Osteoblast (primary cell): ENCODE results near the gene USP48. TPM values are rescaled to one million over a fixed set of nuclear protein-coding genes. Genes with fewer than 3 reads are reported as not detected.

Experiments used
- DNase-seq: peaks from one replicate; pipeline ENCODE4 v3.0.0; 2011; ENCODE audit warnings: low spot score, mixed read lengths; ENCODE audit not compliant: insufficient read length; ENCODE audit errors: missing footprints
- H2AFZ ChIP-seq: 2 replicates; pipeline ENCODE4 v1.6.0; 2011; ENCODE audit warnings: mild to moderate bottlenecking, low read length
- H3K27ac ChIP-seq: 2 replicates; pipeline ENCODE4 v1.5.1; 2011; ENCODE audit warnings: mild to moderate bottlenecking, low read depth, low read length, moderate library complexity
- H3K27me3 ChIP-seq: 2 replicates; pipeline ENCODE4 v1.6.0; 2012; ENCODE audit warnings: mild to moderate bottlenecking, control low read depth, inconsistent platforms, low read length, moderate library complexity; ENCODE audit not compliant: insufficient read depth
- H3K36me3 ChIP-seq: 2 replicates; pipeline ENCODE4 v1.5.1; 2011; ENCODE audit warnings: mild to moderate bottlenecking, low read length, control low read depth, moderate library complexity; ENCODE audit not compliant: insufficient read depth
- H3K4me1 ChIP-seq: 2 replicates; pipeline ENCODE4 v1.5.1; 2011; ENCODE audit warnings: mild to moderate bottlenecking, low read length, control low read depth, moderate library complexity; ENCODE audit not compliant: insufficient read depth
- H3K4me2 ChIP-seq: 2 replicates; pipeline ENCODE4 v1.6.0; 2011; ENCODE audit warnings: mild to moderate bottlenecking, low read length; ENCODE audit not compliant: insufficient read depth
- H3K4me3 ChIP-seq: fragments of 200-600 bp; sonication (generic); 3 replicates; pipeline ENCODE4 v1.5.1; 2012; ENCODE audit warnings: mild to moderate bottlenecking, low read length, inconsistent platforms; ENCODE audit not compliant: insufficient read depth
- H3K79me2 ChIP-seq: 2 replicates; pipeline ENCODE4 v1.6.0; 2012; ENCODE audit warnings: mild to moderate bottlenecking, low read length, control low read depth, inconsistent platforms; ENCODE audit not compliant: insufficient read depth
- H3K9me3 ChIP-seq: 2 replicates; pipeline ENCODE4 v1.5.1; 2011; ENCODE audit warnings: low read depth, low read length, control low read depth
- H4K20me1 ChIP-seq: 2 replicates; pipeline ENCODE4 v1.6.0; 2012; ENCODE audit warnings: mild to moderate bottlenecking, low read length, control low read depth; ENCODE audit not compliant: insufficient read depth
- total RNA-seq: library from RNA; depleted of rRNA; stranded (reverse); fragments of >200 nt; gene quantifications from 2 replicates; pipeline ENCODE4 v1.2.3, GENCODE V29; 2012
- TF ChIP-seq, protein P1 (sequence below): IDR thresholded peaks from 2 replicates; pipeline ENCODE4 v1.5.1; 2011; ENCODE audit warnings: mild to moderate bottlenecking, low read depth, low read length, moderate library complexity; ENCODE audit errors: extremely low read depth

Gene USP48
- total RNA-seq, 1 donor, result 52.5 TPM

DNA sequence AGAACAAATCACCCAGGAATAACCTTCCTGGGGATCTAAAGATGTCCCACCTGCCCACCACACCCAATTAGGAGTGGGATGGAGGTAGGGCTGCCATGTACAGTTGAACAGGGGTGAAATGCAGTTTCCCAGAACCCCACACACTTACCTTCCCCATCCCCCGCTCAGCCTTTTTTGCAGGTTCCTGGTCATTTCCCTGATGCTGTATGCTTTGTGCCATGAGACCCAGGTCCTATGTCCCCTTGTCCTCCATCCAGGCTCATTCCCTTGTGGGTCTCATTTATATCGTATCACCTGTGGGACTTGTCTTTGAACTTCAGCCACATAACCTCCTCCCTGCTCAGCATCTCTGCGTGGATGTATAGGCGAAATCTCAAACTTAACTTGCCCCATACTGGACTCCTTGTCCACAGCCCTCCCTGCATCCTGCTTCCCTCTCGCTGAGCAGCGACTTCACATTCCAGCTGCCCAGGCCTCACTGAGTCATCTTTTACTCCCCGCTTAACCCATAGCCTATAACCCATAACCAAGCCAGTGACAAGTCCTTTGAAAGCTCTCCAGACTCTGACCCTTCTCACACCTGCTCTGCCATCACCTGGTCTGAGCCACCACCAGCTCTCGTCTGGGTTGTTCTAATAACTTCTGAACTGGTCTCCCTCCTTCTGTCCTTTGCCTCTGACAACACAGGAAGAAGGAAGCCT, 33.8 kb upstream of the USP48 start:
- Histone ChIP-seq H3K36me3 (peaks cover 24% of the 10 kb centered on the region), H3K4me3 (no peak overlapping the region), H3K9me3 (no peaks in the 10 kb centered on the region), H3K79me2 (no peaks in the 10 kb centered on the region), H3K27me3 (no peaks in the 10 kb centered on the region), H4K20me1 (peaks cover 9% of the 10 kb centered on the region), H2AFZ (no peak overlapping the region), H3K4me1 (peaks cover 14% of the 10 kb centered on the region), H3K4me2 (no peak overlapping the region), H3K27ac (no peak overlapping the region)
- TF ChIP-seq, protein P1, sequence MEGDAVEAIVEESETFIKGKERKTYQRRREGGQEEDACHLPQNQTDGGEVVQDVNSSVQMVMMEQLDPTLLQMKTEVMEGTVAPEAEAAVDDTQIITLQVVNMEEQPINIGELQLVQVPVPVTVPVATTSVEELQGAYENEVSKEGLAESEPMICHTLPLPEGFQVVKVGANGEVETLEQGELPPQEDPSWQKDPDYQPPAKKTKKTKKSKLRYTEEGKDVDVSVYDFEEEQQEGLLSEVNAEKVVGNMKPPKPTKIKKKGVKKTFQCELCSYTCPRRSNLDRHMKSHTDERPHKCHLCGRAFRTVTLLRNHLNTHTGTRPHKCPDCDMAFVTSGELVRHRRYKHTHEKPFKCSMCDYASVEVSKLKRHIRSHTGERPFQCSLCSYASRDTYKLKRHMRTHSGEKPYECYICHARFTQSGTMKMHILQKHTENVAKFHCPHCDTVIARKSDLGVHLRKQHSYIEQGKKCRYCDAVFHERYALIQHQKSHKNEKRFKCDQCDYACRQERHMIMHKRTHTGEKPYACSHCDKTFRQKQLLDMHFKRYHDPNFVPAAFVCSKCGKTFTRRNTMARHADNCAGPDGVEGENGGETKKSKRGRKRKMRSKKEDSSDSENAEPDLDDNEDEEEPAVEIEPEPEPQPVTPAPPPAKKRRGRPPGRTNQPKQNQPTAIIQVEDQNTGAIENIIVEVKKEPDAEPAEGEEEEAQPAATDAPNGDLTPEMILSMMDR, result no peak
- peak; percentile 98 for DNase-seq

- Histone ChIP-seq H3K4me1 (peaks cover 14% of the 10 kb centered on the region), H3K36me3 (peaks cover 15% of the 10 kb centered on the region), H2AFZ (no peak overlapping the region)
Observed at GRCh38 chr1:21815724-21816321, 32.9 kb upstream of the USP48 start.

DNA sequence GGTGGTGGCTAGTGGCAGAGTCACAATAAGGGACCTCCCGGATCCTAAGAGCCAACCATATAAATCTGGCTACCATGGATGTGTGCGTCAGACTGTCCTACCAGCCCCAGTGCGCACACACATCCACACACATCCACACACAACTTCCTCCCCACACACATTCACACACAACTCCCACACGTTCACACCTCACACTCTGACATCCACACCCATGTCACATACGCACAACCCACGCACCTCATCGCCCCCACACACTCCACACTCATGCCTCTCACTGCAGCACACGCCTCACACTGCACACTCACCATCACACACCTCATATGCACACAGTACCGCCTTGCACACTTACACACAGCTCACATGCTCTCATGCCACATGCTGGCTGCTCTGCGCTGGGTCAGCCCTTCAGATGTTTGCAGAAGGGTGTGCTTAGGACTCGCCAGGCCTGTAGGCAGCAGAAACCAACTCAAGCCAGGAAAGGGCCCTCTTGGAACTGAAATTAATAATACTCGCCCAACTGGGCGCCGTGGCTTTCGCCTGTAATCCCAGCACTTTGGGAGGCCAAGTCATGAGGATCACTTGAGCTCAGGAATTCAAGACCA, 32.1 kb upstream of the USP48 start:
- H3K36me3 ChIP-seq, result peaks cover 11% of the 10 kb centered on the region
- H3K4me2 ChIP-seq, result peak overlapping the region; percentile 79
- no peak overlapping the region for H2AFZ ChIP-seq
- peaks cover 14% of the 10 kb centered on the region for H3K4me1 ChIP-seq
- H3K4me3 ChIP-seq, result peak overlapping the region; percentile 57
- TF ChIP-seq, protein P1, result no peak
- H3K27me3 ChIP-seq, result no peaks in the 10 kb centered on the region
- H3K9me3 ChIP-seq, result no peaks in the 10 kb centered on the region
- DNase-seq, result peak; percentile 72
- no peaks in the 10 kb centered on the region for H3K79me2 ChIP-seq
- H4K20me1 ChIP-seq, result peaks cover 3% of the 10 kb centered on the region
- H3K27ac ChIP-seq, result no peak overlapping the region

More at GRCh38 chr1:21815724-21816321, 32.9 kb upstream of the USP48 start:
- H4K20me1 ChIP-seq, result peaks cover 3% of the 10 kb centered on the region
- peak; percentile 29 for DNase-seq
- no peaks in the 10 kb centered on the region for H3K79me2 ChIP-seq
- H3K27ac ChIP-seq, result no peak overlapping the region
- H3K9me3 ChIP-seq, result no peaks in the 10 kb centered on the region
- H3K4me3 ChIP-seq, result no peak overlapping the region
- H3K4me2 ChIP-seq, result no peak overlapping the region
- no peaks in the 10 kb centered on the region for H3K27me3 ChIP-seq
- TF ChIP-seq, protein P1, result no peak

- TF ChIP-seq, protein P1, result no peak
- Histone ChIP-seq H3K4me1 (peaks cover 14% of the 10 kb centered on the region), H3K36me3 (peaks cover 5% of the 10 kb centered on the region), H3K27ac (no peak overlapping the region), H3K4me2 (peak overlapping the region; percentile 79), H4K20me1 (no peaks in the 10 kb centered on the region), H3K79me2 (no peaks in the 10 kb centered on the region), H3K27me3 (no peaks in the 10 kb centered on the region), H3K4me3 (peak overlapping the region; percentile 57), H2AFZ (no peak overlapping the region), H3K9me3 (no peaks in the 10 kb centered on the region)
- peak; percentile 87 for DNase-seq
Observed at GRCh38 chr1:21814241-21814918, 31.4 kb upstream of the USP48 start.
